PC-9 (cell line): ENCODE data around the gene LIX1.

ENCODE experiments used
- EZH2 ChIP-seq: fragments of 200-600 bp; sonication (generic); IDR thresholded peaks from 2 replicates; pipeline ENCODE4 v1.8.0; 2017; ENCODE audit warnings: antibody characterized with exemption, low read depth
- TF ChIP-seq, protein P1 (sequence below): fragments of 200-600 bp; sonication (generic); conservative IDR thresholded peaks from 2 replicates; pipeline ENCODE4 v1.6.1; 2017; ENCODE audit warnings: mixed run types, antibody characterized with exemption, mild to moderate bottlenecking, moderate library complexity

DNA sequence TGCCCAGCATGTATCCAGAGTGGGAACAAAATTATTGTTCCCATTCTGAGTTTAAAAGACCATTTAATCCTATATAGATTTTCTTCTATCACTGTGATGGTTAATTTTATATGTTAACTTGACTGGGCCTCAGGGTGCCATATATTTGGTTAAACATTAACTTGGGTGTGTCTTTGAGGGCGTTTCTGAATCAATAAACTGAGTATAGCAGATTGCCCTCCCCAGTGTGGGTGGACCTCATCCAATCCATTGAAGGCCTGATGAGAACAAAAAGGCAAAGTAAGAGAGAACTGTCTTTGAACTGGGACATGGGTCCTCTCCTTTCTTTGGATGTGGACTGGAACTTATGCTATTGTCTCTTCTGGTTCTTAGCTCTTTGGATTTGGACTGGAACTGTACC lies 23.3 kb upstream of the LIX1 start:
- TF ChIP-seq, protein P1, sequence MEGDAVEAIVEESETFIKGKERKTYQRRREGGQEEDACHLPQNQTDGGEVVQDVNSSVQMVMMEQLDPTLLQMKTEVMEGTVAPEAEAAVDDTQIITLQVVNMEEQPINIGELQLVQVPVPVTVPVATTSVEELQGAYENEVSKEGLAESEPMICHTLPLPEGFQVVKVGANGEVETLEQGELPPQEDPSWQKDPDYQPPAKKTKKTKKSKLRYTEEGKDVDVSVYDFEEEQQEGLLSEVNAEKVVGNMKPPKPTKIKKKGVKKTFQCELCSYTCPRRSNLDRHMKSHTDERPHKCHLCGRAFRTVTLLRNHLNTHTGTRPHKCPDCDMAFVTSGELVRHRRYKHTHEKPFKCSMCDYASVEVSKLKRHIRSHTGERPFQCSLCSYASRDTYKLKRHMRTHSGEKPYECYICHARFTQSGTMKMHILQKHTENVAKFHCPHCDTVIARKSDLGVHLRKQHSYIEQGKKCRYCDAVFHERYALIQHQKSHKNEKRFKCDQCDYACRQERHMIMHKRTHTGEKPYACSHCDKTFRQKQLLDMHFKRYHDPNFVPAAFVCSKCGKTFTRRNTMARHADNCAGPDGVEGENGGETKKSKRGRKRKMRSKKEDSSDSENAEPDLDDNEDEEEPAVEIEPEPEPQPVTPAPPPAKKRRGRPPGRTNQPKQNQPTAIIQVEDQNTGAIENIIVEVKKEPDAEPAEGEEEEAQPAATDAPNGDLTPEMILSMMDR, result no peak
- TF ChIP-seq EZH2, result no peak
